Measurements from ENCODE around the gene B4GALNT4.
"Not testable (repeated sequence)": the region's sequence is repeated elsewhere in the genome, so short reads cannot be mapped to it uniquely, and the experiment has no call there.

B4GALNT4 gene

DNA sequence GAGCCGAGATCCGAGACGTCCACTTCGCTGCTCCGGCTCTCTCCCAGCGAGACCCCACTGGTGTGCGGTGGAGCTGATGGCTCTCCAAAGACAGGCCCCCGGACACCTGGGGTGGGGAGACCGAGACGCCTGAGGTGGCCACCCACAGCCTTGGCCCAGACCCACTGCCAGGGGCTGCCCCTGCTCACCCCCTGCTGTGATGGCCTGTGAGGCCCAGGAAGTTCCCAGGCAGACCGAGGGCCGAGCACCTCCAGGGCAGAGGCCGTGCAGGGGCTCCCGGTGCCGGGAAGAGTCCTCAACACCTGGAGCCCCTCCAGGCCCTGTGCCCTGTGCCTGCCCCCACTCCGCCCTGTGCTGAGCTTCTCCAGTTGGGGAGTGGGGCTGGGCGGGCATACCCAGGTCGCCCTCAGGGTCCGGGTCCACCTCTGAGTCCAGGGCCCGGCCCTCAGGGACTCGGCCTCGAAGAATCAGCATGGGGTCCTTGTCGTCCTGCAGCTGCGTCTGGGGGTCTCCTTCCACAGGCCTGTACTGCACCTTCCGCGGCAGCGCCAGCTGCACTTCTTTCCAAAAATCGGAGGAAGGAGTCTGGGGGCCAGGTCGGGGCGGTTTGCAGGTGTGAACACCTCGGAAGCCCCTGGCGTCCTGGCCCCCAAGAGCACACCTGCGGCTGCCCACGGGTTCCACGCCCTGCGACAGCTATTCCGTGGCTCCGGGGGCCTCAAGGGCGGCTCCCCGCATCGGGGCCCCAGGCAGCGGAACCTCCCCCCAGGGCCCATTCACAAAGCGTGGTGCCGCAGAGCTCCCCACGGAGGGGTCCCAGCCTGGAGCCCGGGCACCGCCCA is 36.9 kb downstream of the B4GALNT4 start:
- no peak for DNase-seq (ENCODE audit: low read depth, low spot score)

DNA sequence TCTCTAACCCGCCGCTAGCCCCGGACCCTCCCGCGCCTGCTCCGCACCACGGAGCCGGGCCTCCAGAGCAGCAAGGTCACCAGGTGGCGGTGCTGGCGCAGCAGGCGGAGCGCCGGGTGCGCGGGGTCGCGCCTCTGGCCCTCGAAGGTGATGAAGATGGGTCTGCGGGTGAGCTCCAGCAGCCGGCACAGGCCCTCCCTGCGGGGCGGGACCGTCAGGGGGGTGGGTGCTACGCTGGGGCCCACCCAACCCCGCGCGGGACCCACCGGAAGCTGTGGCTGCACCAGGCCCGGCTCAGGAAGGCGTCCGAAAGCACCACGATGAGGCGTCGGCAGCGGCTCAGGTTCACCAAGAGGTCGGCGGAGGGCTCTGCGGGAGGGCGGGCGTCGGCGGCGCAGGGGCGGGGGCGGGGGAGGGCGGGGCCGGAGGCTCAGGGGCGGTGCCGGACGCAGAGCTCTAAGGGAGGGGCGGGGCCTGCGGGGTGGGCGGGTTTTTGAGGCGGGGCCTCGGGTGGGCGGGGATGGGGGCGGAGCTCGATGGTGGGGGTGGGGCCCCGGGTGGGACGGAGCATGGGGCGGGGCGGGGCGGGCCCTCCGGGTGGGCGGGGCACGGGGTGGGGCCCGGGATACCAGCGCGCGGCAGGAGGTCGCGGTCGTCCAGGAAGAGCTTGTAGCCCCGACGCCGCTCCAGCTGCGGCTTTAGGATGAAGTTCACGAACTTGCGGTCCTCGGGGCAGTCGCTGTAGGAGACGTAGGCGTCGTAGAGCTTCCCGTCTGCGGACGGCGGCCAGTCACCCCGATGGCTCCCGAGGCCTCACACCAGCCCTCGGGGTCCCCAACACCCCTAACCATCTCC is 37.7 kb downstream of the B4GALNT4 start:
- no peak for DNase-seq (ENCODE audit: low read depth, low spot score)

DNA sequence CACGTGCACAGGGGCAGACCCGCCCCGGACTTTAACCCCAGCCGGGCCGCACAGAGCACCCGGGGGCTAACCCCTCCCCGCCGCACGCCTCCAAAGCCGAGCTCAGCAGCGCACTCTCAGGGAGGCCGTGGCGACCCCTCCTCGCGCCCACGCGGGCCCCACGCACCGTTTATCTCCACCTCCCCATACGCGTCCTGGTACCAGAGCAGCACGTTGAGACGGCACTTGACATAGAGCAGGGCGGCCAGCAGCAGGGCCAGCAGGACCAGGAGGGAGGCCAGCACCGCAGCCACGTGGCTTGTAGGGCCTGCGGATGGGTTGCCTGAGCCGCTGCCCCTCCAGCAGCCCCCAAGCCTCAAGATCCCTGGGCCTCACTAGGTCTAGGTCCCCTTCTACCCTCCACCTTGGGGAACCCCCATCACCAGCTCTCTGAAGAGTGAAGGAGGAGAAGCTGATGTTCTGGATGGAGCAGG is 38.4 kb downstream of the B4GALNT4 start:
- no peak for DNase-seq (ENCODE audit: low read depth, low spot score)

DNA sequence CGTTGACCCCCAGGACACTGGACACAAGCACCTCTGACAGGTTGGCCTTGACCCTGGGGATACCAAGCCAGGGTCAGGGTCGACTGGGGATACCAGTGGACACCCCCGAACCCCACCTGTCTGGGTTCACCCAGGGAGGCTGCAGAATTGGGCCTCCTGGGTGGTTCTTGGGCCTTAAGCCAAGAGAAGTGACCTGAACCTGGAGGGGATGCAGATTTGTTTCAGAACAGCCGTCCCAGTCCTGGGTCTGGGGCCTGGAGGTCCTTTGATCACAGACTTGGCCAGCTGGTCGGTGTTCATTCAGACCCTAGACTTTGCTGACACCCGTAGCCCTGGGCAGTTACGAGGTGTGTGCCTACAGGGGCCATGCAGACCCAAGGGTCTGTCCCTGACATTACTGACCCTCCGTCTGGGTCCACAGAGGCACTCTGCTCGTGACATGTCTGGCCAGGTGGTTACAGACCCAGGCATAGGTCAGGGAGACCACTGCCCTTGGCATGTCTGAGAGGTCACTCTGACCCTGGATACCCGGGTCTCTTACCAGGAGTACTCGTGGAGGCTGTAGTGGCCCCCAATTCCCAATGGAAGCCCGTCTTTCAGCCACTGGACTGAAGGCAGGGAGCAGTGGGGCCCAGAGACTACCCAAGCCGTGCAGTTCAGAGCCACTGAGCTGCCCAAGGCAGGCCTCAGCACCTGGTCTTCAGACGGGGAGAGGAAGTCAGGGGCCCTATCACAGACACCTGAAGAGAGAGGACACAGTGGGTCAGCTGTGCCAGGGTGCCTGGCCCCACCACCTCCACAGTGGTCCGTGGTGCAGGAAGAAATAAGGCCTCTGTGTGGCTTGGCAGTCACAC is 39.1 kb downstream of the B4GALNT4 start:
- DNase-seq (ENCODE audit: low read depth, low spot score), result no peak

DNA sequence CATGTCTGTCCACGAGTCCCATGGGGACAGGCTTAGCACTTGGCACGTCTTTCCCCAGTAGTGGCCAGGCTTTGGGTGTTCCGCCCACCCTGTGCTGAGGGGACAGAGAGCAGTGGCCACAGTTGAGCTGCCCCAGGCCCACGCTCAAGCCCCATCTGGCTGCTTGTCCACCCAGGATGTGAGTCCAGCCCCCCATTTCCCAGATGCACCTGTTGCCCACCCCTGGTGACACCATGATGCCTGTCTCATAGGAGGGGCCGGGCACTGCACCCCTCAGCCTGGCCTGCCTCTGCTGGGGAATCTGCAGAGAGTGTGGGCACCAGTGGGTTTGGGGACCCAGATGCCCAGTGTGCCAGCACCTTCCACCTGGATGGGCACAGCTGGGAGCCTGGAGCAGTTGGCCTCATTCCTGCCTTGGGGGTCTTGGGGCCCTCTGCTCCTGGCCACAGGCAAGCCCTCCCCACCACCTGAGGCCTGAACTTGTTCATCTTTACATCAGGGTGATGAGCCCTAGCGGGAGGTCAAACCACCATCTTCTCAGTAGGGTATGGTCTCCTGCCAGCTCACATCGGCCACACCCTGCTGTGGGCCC is 39.8 kb downstream of the B4GALNT4 start:
- no peak for DNase-seq (ENCODE audit: low read depth, low spot score)

DNA sequence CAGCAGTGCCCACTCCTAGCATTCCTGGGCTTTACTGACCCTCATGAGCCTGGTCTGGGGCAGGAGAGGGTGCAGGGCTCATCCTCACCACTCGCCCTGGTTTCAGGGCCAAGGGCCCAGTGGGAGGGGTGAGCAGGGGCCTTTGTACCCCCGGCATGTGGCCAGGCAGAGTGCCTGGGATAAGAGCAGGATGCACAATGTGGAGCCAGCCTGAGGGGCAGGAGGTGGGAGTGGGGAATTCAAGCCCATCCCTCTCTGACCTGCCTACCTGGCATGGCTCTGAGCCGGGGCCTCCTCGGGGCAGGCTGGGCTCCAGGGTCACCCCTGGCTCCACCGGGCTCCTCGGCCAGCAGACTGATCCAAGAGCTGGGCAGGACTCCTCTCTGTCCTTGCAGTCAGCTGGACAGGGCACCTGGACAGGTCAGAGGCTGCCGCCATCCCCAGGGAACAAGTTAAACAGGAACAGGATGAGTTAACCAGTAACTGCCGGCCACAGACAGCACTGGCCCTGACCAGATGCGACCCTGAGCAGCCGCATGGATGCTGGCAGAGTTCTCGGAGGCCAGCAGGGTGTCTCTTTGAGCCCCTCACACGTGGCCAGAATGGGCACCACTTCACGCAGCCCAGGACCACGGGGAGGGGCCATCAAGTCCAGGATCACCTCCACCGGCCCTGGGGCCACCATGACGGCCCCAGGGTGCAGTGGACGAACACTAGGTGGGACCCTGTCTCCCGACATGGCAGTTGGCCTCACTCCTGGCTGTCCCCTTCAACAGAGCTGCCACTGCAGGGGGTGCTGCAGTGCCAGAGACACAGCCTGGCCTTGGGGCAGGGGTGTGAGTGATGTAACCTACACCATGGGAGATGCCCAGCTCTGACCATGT is 40.5 kb downstream of the B4GALNT4 start:
- DNase-seq (ENCODE audit: low read depth, low spot score), result no peak

DNA sequence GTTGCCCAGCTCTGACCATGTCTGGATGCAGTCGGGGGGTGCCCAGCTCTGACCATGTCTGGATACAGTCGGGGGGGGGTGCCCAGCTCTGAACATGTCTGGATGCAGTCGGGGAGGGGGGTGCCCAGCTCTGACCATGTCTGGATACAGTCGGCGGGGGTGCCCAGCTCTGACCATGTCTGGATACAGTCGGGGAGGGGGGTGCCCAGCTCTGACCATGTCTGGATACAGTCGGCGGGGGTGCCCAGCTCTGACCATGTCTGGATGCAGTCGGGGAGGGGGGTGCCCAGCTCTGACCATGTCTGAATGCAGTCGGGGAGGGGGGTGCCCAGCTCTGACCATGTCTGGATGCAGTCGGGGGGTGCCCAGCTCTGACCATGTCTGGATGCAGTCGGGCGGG is 41.4 kb downstream of the B4GALNT4 start:
- not testable (repeated sequence) for DNase-seq (ENCODE audit: low read depth, low spot score)

DNA sequence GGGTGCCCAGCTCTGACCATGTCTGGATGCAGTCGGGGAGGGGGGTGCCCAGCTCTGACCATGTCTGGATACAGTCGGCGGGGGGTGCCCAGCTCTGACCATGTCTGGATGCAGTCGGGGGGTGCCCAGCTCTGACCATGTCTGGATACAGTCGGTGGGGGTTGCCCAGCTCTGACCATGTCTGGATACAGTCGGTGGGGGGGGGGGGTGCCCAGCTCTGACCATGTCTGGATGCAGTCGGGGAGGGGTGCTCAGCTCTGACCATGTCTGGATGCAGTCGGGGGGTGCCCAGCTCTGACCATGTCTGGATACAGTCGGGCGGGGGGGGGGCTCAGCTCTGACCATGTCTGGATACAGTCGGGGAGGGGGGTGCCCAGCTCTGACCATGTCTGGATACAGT is 42.2 kb downstream of the B4GALNT4 start:
- not testable (repeated sequence) for DNase-seq (ENCODE audit: low read depth, low spot score)

DNA sequence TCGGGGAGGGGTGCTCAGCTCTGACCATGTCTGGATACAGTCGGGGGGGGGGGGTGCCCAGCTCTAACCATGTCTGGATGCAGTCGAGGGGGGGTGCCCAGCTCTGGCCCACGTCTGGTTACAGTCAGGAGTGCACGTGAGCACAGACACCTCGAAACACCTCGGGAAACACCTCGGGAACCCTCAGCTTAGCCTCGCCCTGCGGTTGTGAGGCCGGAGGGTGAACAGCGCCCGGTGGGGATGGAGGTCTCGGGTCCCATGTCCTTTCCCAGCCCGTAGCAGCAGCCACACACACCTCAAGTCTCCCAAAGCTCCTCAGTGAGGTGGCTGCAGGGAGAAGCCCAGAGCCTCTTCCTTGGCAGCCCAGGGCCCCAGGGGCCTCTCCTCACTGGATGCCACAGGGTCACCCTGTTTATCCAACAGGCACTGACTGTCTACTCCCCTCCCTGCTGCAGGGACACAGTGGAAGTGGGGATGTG is 43.4 kb downstream of the B4GALNT4 start:
- DNase-seq (ENCODE audit: low read depth, low spot score), result no peak

DNA sequence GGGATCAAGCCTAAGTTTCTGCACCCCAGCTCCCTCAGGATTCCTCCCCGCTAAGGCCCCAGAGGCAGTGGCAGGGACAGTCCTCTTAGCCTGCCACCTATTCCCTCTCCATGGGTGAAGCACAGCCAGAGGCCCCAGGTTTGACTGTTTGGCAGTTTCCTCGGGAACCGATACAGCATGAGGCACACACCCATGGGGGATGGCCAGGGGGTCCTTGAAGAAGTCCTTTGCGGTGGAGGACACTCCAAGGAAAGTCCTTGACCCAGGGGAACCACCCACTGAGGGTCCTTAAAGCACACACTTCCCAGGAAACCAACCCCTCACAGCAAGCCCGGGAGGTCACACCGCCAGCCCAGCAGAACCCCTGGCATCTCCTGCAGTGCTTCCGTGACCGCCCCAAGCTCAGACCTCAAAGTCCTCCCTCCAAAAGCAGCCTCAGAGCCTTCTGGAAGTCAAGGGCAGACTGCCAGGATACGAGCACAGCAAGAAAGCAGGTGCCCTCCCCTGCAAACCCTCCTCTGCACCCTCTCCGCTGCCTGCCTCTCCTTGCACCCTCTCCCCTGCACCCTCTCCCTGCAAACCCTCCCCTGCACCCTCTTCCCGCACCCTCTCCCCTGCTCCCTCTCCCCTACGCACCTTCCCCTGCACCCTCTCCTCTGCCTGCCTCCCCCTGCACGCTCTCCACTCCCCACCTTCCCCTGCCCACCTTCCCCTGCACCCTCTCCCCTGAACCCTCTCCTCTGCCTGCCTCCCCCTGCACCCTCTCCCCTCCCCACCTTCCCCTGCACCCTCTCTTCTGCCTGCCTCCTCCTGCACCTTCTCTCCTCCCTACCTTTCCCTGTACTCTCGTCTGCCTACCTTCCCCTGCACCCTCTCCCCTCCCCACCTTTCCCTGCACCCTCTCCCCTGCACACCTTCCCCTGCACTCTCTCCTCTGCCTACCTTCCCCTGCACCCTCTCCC is 44.1 kb downstream of the B4GALNT4 start:
- DNase-seq (ENCODE audit: low read depth, low spot score), result no peak

DNA sequence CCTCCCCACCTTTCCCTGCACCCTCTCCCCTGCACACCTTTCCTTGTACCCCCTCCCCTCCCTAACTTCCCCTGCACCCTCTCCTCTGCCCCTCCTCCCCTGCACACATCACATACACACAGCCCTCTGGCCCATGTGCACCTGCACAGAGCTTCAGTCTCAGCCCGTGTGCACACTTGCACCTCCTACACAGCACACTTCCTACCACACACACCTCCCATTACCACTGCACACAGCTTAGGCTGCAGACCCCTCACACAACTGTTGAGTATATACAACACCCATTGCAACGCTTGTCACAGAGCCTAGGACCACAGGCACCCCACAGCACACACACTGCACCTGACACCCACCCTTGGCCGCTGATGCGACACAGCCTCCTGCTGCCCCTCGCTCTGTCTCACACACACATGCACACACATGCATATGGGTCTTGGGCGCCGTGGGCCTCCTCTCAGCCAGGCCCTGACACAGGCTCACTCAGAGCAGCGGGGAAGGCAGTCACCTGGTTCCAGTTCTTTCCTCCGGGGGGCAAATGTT is 45.1 kb downstream of the B4GALNT4 start:
- no peak for DNase-seq (ENCODE audit: low read depth, low spot score)

DNA sequence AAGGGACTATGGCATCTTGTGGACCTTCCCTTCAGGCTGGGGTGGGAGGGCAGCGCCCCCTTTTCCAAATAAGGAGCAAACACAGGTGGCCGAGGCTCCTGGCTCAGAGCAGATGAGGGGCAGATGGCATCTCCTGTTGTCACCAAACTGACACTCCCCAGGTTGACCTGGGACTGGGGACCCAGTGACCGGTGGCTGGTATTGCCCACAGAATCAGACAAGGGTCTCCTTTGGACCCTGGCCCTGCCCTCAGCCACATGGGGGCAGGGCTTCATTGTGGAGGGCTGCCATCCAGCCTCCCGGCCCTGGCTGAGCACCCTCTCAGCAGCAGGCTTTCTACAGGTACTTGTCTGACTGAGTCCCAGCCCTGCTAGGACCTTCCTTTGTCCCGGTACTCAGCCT is 46.3 kb downstream of the B4GALNT4 start:
- no peak for DNase-seq (ENCODE audit: low read depth, low spot score)

DNA sequence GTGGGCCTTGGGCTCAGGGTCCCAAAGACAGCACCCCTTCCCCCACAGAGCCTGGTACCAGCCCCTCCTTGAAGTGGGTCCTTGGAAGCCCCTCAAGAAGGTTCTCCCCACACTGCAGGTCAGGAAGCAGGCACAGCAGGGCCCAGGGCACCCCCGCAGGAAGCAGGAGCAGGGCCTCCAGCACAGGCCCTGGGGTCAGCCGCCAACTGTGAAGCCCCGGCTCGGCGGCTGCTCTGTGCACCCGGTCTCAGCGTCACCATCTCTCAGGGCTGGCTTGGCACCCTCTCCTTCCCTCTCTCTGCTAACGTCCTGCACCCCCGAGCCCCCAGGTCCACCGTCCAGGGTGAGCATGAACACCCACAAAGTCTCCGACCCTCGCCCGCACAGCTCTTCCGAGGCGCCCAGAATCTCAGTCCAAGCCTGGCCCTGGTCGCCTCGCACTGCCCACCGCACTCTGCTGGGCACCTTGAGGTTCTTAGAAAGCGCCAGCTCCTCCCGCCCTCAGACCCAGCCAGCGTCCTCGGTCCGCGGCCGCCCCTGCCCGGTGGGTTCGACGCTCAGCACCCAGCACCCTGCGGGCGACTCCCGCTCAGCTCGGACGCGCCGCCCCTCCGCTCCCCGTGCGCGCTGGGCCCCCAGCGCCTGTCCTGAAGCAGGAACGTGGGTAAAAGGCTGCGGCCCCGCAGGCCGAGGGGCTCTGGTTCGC is 46.9 kb downstream of the B4GALNT4 start:
- DNase-seq (ENCODE audit: low read depth, low spot score), result no peak

DNA sequence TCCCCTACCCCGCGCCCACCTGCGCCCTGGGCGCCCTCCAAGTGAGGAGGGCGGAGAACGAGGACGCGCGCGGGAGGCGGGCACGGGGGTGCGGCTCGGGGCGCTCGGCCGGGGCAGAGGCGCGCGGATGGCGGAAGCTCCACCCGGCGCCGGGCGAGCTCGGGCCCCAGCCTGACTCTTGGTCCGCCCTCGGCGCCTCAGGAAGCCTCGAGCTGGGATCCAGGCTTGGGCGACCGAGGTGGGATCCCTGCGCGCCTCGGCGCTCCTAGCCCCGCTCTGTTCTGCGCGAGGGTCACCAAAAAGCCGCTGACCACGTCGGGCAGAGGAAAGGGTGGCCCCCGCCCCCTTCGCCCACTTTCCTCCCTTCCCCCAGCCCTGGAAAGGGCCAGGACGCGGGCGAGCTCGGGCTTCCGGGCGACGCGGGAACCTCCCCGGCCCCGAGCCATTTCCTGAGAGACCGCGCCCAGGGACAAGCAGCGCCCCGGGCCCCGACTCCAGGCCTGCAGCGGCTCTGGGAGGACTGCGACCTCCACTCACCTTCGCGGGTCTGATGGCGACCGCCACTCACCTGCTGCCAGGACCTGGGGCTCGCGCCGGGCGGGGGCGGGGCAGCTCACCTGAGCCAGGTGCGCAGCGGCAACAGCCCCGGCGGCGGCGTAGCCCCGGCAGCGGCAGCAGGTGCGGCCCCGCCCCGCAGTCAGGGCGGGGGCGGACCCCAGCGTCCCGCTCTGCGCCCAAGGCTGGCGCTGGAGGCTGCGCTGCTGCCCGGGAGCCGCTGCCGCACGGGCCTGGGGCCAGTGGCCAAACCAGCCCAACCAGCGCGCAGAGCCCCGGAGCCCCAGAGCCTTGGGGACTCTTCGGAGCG is 47.7 kb downstream of the B4GALNT4 start:
- no peak for DNase-seq (ENCODE audit: low read depth, low spot score)

DNA sequence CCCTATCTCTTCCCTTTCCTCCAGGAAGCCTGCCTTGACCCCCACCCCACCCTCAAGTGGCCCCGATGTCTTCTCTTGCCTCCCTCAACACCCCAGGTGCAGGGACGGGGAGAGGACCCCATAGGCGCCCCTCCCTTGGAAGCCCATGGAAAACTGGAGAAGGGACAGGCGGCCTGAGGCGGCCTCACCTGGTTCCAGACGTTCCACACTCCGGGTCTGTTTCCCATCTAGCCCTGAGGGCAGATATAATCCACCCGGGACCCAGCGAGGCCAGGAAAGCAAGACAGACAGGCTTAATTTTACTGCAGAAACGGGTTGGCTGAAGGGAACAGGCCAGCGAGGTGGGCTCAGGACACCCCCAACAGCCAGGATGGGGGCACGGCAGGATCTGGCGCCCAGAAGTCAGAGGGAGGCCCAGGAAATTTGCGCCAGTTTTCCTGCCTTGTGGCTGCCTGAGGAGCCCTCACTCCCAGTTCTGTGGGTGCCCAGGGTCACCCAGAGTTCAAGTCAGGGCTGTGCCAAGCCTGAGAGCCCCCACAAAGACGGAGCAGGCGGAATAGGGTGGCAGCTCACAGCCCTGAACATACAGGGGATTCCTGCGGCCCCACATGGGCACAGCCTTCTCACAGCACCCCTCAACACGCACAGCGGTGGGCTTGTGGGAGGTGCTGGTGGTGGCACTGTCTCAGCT is 48.5 kb downstream of the B4GALNT4 start:
- no peak for DNase-seq (ENCODE audit: low read depth, low spot score)

Data from iPS DF 19.7 (cell line).